Measurements from ENCODE around the gene WNT9A. TPM values are rescaled to one million over a fixed set of nuclear protein-coding genes. Genes with fewer than 3 reads are reported as not detected.

The WNT9A gene
- total and polyA plus RNA-seq, 3 donors from 2014 or later = 3.1 to 4.3 (median 3.5) TPM

DNA sequence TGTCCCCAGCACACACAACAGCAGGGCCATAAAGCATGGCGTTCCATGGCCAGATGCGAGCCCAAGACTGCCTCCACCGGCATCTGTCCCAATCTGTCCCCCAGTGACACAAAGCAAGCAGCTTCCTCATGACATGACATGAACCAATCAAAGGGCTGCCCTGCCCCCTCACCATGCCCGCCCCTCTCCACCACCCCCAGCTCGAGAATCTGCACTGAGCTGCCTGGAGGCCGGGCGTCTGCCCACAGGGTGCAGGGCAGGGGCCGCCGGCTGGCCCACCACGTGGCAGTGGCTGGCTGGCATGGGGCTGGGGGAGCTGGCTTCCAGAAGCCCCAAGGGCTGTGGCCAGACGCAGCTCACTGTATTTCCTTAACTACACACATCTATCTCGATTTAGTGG is 27.8 kb downstream of the WNT9A start:
- intact Hi-C loops (cut with DNase I; ENCODE audit: low total_unique reads) = no loop called here
- TF ChIP-seq, protein P1, sequence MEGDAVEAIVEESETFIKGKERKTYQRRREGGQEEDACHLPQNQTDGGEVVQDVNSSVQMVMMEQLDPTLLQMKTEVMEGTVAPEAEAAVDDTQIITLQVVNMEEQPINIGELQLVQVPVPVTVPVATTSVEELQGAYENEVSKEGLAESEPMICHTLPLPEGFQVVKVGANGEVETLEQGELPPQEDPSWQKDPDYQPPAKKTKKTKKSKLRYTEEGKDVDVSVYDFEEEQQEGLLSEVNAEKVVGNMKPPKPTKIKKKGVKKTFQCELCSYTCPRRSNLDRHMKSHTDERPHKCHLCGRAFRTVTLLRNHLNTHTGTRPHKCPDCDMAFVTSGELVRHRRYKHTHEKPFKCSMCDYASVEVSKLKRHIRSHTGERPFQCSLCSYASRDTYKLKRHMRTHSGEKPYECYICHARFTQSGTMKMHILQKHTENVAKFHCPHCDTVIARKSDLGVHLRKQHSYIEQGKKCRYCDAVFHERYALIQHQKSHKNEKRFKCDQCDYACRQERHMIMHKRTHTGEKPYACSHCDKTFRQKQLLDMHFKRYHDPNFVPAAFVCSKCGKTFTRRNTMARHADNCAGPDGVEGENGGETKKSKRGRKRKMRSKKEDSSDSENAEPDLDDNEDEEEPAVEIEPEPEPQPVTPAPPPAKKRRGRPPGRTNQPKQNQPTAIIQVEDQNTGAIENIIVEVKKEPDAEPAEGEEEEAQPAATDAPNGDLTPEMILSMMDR (IDR thresholded peaks at IDR 0.05) = no peak
- no peak for TF ChIP-seq POLR2A (IDR thresholded peaks at IDR 0.05)
- no peak for DNase-seq
- Histone ChIP-seq H3K9me3 (no peaks in the 10 kb centered on the region), H3K27ac (no peak overlapping the region), H3K4me3 (no peak overlapping the region), H3K27me3 (no peaks in the 10 kb centered on the region), H3K36me3 (ENCODE audit: low read depth, missing control alignments) (no peaks in the 10 kb centered on the region), H3K4me1 (peaks cover 6% of the 10 kb centered on the region)
- whole genome bisulfite sequencing, 2 donors = 76 to 80% methylated on average over 6 to 12 of the region's 12 CpGs

DNA sequence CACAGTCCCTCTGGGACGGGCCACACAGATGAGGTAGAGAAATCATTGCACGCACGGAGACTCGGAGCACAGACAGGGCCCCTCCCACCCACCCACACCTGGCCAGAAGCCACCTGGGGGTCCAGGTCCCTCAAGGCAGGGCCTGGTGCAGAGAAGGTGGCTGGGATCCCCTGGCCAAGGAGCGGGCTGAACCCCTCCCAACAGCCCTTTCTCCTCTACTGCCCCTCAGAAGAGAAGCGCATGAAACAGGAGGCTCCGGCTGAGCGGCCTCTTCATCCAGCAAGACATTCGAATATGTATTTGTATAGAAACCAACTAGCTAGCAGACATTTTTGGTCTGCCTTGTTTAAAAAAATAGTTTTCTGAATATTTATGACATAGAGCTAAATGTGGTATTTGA is 29.0 kb downstream of the WNT9A start:
- intact Hi-C loops (cut with DNase I; ENCODE audit: low total_unique reads) = no loop called here
- H3K4me1 ChIP-seq = peaks cover 6% of the 10 kb centered on the region
- no peaks in the 10 kb centered on the region for H3K27me3 ChIP-seq
- 90 to 94% methylated on average over 9 of the region's 9 CpGs for WGBS, 2 donors
- H3K4me3 ChIP-seq = no peak overlapping the region
- H3K36me3 ChIP-seq (ENCODE audit: low read depth, missing control alignments) = no peaks in the 10 kb centered on the region
- no peaks in the 10 kb centered on the region for H3K9me3 ChIP-seq
- no peak for DNase-seq
- TF ChIP-seq, protein P1 (IDR thresholded peaks at IDR 0.05) = no peak
- TF ChIP-seq POLR2A (IDR thresholded peaks at IDR 0.05) = no peak
- H3K27ac ChIP-seq = no peak overlapping the region

DNA sequence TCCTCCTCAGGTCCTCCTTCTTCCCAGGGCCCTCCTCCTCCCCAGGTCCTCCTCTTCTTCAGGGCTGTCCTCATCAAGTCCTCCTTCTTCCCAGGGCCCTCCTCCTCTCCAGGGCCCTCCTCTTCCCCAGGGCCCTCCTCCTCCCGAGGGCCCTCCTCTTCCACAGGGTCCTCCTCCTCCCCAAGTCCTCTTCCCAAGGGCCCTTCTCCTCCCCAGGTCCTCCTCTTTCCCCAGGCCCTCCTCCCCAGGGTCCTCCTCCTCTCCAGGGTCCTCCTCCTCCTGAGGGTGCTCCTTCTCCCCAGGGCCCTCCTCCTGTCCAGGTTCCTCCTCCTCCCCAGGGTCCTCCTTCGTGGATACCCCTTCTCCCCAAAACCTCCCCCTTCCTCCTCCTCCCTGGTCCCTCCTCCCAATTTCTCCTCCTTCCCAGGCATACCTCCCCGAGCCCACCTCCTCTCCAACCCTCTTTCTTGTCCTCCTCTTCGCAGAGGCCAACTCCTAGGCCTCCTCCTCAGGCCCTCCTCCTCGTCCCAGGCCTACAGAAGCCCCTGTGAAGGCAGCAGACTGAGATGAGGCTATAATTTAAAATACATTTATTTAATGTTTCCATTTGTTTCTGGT is 29.5 kb downstream of the WNT9A start:
- TF ChIP-seq, protein P1 (IDR thresholded peaks at IDR 0.05) = no peak
- TF ChIP-seq POLR2A (IDR thresholded peaks at IDR 0.05) = no peak
- no peak overlapping the region for H3K4me3 ChIP-seq
- H3K27ac ChIP-seq = no peak overlapping the region
- intact Hi-C loops (cut with DNase I; ENCODE audit: low total_unique reads) = no loop called here
- H3K36me3 ChIP-seq (ENCODE audit: low read depth, missing control alignments) = no peaks in the 10 kb centered on the region
- H3K27me3 ChIP-seq = no peaks in the 10 kb centered on the region
- H3K4me1 ChIP-seq = peaks cover 6% of the 10 kb centered on the region
- WGBS, 2 donors = 92% methylated on average over 5 of the region's 5 CpGs
- DNase-seq = no peak
- H3K9me3 ChIP-seq = no peaks in the 10 kb centered on the region

- Histone ChIP-seq H3K36me3 (ENCODE audit: low read depth, missing control alignments) (no peaks in the 10 kb centered on the region), H3K27ac (no peak overlapping the region), H3K27me3 (no peaks in the 10 kb centered on the region), H3K4me1 (peaks cover 10% of the 10 kb centered on the region), H3K4me3 (no peak overlapping the region), H3K9me3 (no peaks in the 10 kb centered on the region)
- TF ChIP-seq, protein P1 (IDR thresholded peaks at IDR 0.05) = no peak
- 46 to 66% methylated on average over 10 to 15 of the region's 15 CpGs for WGBS, 2 donors
- no peak for DNase-seq
- intact Hi-C loops (cut with DNase I; ENCODE audit: low total_unique reads) = no loop called here
Measured at GRCh38 chr1:227917081-227917950, 30.4 kb downstream of the WNT9A start.
